ENCODE results near the gene ASTN2.

DNA sequence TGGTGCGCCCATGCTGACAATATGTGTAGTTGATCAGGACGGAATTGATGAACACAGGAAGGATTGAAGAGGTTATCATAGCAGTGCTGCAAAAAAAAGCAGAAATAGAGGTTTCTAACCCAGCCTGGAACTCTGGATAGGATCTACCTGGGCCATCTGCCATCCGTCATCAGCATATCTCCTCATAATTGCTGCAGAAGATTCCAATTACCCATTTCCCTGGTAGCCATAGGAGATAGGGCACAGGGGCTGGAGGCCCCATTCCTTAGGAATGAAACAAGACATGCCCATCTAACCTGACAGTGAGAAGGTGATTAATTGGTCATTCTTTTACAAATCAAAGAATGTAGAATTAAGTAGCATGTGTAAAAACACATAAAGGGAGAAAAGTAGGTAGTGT is 788.1 kb downstream of the ASTN2 start:
- TF ChIP-seq, protein P1, sequence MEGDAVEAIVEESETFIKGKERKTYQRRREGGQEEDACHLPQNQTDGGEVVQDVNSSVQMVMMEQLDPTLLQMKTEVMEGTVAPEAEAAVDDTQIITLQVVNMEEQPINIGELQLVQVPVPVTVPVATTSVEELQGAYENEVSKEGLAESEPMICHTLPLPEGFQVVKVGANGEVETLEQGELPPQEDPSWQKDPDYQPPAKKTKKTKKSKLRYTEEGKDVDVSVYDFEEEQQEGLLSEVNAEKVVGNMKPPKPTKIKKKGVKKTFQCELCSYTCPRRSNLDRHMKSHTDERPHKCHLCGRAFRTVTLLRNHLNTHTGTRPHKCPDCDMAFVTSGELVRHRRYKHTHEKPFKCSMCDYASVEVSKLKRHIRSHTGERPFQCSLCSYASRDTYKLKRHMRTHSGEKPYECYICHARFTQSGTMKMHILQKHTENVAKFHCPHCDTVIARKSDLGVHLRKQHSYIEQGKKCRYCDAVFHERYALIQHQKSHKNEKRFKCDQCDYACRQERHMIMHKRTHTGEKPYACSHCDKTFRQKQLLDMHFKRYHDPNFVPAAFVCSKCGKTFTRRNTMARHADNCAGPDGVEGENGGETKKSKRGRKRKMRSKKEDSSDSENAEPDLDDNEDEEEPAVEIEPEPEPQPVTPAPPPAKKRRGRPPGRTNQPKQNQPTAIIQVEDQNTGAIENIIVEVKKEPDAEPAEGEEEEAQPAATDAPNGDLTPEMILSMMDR (IDR thresholded peaks at IDR 0.05; ENCODE audit: low read length), result no peak
- no peak for TF ChIP-seq EZH2 (optimal IDR thresholded peaks at IDR 0.05; ENCODE audit: low read depth, low read length)
- TF ChIP-seq EZH2phosphoT487 (IDR thresholded peaks at IDR 0.05; ENCODE audit: low read length), result no peak

All from MM.1S (cell line).